HPDE6-E6E7 (cell line): ENCODE measurements around the gene MICAL2.

Experiments
- DNase-seq: peaks from one replicate; pipeline ENCODE4 v3.0.0; 2011; ENCODE audit warnings: missing footprints; ENCODE audit errors: extremely low spot score

Gene MICAL2

DNA sequence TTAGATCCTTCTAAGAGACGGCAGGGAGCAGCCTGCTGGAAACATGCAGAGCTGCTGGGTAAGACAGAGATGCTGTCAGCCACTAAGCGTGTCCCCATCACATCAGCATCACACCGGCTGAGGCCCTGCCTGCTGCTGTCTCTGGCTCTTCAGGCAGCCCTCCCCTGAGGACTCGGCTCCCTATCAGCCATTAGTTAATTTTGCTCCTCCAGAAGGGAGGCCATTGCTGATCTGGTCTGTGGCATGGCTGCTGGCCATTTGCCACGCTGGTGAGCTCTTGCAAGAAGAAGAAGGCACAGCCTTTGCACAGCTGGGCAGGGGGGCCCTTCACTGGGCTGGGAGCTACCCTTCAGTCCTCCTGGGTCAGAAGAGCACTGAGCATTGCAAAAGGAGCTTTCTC, 135.8 kb downstream of the MICAL2 start:
- DNase-seq = no peak

DNA sequence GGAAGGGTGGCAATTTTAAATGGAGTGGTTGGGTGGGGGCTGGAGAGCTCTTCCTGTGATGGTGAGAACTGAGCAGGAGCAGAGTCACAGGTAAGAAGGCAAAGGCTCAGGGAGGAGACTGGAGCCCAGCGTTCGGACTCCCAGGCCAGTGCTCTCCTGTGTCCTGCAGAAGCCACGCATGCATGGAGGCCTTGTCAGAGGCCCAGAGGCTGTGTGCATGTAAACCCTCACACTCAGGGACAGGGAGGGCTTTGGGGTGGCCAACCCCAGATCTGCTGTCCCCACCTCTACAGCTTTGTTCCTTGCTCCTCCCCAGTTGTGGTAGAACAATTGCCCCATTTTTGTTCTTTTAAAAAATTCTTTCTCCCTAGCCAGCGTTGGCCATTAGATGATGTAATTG, 136.6 kb downstream of the MICAL2 start:
- no peak for DNase-seq

DNA sequence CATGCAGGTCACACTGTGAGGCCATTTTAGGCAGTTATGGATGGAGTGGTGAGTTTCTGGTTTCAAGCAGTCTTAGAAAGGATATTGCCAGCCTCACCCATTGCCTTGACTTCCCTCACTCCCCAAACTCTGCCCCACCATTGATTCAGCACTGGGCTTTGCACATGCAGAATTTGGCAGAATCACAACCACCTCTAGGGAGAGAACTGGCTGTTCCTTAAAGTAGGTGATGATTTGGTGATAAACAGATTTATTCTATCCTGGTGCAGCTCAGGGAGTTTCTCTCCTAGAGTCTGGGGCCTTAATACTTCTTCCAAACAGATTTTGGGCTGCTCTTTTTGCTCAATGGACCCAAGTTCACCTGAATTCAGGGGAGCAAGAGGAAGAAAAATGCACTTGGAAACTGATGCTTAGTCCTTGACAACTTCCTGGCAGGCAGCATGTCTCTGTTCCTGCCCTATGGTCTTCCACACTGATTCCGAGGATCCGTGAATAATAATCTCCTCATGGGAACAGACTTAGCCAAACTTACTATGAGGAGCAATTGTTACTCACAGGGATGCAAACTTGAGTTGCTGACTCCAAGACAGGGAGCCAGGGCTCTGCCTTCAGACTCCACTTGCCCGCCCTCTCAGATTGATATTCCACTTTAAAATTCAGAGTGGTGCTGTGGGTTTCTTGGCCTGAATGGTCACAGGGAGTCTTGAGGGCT, 137.3 kb downstream of the MICAL2 start:
- no peak for DNase-seq

DNA sequence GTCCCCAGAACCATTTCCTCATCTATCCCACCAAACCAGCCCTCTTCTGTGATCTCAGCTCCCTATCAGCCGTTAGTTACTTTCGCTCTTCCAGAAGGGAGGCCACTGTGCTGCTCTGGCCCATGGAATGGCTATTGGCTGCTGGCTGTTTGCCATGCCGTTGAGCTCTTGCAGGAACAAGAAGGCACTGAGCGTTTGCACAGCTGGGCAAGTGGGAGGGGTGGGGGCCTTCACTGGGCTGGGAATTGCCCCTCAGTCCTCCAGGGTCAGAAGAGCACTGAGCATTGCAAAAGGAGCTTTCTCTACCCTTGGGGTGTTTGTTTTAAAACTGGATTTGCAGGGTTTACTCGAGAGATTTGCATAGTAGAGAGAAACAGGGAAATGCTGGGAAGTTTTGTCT, 137.9 kb downstream of the MICAL2 start:
- peak; percentile 15 for DNase-seq

DNA sequence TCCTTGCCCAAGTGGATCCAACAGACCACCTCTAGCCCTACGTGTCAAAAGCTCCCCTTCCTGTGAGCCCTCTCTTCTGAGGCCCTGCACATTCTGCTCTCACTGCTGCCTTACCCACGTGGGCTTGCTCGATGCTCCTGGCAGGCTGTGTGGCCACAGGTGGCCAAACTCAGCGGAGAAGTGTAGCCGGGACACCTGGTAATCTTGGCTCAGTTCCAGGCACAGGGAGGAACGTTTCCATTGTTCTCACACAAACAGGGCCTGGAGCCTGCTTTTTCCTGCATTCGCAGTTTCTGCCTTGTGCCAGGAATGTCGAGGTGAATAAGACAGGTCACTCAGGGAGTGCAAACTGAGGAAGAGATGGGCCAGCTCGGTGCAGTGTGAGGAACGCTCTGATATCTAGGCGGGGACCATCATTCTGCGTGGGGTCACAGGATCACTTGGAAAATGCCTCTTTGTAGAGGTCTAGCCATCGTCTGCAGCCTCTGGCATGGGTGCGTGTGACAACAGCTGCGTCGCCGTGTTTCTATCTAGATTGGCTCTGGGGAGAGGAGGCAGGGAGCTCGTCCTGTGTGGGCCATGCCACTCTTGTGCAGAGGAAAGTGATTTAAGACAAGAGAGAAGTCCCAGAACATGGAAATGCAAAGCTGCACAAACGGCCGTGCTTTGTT, 139.3 kb downstream of the MICAL2 start:
- DNase-seq = no peak

DNA sequence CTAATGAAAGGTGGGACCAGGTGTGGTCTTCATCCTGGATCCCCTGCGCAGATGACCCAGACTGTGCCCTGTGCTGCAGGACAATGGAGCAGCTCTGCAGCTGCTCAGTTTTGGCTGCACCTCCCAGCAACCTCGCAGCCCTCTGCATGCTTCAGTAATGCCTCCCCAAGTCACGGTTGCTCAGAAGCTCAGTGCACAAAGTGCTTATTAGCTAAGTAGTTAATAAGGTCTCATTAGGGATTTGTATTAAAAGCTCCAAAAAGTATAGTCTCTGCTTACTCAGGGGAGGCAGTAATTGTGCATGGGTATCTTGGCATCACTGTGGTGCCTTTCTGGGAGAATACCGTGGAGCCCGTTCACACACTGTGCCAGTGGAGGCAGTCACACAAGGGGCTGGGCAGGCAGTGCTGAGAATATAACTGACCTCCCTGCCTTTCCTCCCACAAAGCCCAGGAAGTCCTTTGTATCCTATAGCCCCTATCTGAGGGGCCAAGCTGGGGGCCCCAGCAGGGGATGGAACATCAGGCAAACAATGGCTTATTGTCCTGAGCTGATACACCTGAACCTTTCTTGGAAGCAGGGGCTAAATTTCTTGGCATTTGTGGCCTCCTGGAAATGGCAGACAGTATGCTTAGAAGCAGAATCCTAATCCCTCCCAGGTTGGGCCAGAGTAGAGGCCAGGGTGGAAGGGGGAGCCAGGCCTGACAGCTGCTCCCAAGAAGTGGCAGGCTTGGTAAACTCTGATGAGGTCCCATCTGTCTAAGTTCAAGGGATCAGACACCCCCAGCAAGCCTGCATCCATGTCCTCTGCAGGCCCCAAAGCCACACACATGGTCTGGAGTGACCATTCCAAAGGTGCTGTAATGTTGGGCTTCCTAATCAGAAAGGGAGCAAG, 141.5 kb downstream of the MICAL2 start:
- no peak for DNase-seq

DNA sequence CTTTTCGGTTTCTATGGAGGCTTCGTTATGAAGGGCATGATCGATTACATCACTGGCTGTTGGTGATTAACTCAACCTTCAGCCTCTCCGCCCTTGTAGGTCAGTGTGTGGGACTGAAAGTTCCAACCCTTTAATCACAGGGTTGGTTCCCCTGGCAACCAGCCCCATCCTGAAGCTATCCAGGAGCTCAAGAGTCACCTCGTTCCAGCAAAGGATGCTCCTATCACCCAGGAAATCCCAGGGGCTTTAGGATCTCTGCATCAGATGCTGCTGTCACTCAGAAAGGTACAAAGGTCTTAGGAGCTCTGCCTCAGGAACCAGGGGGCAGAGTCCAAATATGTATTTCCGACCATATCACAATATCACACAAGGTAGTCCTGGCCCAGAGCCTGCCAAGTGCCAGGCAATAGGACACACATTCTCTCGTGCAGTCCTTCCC, 143.5 kb downstream of the MICAL2 start:
- DNase-seq = no peak

DNA sequence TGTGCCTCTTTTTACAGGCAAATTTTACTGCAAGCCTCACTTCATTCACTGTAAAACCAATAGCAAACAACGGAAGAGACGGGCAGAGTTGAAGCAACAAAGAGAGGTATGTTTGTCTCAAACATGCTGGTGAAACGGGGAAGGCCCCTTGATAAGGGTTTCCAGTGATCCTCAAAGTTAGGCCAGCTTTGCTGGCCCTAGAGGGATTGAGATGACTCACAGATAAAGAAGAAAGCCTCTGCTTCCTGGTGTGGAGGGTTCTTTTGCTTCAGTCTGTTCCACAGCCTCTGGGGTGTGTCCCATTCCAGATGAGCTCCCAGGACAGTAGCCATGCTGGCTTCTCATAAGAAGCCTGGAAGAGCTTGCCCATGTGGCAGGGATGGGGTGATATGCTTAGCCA, 148.1 kb downstream of the MICAL2 start:
- peak; percentile 73 for DNase-seq

DNA sequence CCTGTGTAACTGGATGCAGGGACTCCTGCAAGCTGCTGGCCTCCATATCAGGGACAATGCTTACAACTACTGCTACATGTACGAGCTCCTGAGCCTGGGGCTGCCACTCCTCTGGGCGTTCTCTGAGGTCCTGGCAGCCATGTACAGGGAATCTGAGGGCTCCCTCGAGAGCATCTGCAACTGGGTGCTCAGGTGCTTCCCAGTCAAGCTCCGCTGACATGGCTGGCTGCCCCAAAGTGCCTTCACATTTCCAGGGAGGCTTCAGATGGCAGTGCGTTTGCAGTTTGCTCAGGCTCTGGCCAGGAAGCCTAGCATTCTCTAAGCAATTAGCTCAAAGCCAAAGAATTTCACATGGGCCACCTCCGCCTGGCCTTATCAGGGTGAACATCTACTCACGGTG, 149.6 kb downstream of the MICAL2 start:
- no peak for DNase-seq

DNA sequence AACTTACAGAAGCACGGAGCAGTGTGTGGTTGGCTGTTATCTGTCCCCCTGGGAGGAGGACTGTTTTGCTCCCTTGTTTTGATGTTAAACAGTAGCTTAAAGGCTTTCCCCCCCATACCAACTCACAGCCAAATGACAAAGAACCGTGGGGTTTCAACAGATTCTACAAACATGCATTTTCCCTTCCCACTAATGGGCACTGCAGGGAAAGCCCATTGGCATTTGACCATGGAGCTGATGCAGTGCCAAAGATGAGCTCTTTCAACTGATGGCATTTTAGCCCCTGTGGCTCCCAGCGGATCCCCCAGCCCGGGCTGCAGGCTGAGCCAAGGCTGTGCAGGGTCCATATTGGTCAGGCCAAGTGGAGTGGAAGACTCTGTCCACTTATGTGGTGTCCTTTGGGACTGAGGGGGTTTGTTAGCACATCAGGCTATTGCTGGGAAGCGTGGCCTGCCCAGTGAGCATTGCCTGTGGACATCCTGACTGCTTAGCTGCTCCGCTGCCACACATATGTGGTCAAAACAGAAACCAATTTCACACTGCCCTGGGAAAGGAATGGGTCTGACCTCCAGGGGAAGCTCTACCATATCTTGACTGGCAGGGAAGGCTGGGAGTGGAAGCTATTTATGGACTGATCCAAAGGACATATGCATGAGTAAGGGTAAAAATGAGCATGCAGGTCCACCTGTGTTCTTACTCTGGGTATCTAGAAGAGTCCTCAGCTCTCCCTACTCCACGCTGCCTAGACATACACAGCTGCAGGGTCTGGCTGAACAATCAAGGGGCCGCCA, 150.5 kb downstream of the MICAL2 start:
- no peak for DNase-seq

DNA sequence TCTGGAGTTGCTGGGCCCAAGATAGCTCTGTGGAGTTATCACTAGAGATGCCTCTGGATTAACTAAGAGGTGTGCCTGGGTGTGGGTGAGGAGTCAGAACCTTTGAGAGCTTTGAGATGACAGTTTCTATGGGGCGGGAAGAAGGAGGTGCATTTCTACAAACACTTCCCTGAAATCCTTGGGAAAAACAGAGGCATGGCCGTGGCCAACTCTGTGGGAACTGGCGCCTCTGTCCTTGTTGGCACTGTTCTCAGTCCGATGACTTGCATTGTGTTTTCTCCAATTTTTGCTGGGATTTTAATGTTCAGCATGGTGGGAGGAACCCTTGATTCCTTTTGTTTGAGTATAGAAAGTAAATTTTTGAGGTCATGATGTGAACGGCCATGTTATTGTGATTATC, 151.2 kb downstream of the MICAL2 start:
- no peak for DNase-seq

DNA sequence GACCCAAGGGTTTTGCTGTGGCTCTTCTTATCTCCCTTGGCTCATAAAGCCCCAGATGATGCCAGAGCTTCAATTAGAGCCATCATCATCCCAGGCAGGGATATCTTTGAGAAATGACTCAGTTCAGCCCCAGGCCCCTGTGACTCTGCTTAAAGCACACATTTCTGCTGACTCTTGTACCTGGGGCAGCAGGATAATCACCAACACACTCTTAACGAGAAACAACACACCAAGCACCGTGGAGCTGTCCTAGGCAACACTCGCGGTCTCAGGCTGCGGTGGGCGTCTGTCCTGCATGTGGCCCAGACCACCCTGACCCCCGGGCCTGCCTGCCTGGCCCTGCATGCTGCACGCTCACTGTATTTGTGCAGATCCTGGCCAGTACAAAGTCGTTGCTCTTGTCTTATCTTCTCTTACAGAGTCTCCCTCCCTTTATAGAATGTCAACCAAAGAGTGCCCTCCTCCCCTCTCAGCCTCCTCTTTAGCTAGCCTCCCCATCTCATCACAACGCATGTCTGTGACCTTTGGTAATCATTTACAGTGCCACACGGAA, 152.8 kb downstream of the MICAL2 start:
- no peak for DNase-seq

DNA sequence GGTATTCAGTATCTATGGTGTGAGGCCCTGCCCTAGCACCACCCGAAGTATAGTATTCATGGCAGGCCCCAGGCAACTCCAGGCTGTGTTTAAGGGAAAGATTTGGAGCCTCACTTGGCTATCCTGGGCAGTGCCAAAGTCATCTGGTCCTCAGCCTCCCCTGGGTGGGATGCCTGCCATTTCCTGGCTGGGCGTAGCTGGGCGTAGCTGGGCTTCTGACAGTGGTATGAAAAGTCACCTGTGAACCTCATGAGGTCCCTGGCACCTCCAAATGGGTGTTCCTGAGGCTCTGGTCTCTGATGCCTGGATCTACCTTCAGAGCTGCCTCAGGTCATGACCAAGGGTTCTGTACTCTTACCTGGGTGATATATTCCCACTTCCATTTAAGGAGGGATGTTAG, 154.0 kb downstream of the MICAL2 start:
- no peak for DNase-seq

DNA sequence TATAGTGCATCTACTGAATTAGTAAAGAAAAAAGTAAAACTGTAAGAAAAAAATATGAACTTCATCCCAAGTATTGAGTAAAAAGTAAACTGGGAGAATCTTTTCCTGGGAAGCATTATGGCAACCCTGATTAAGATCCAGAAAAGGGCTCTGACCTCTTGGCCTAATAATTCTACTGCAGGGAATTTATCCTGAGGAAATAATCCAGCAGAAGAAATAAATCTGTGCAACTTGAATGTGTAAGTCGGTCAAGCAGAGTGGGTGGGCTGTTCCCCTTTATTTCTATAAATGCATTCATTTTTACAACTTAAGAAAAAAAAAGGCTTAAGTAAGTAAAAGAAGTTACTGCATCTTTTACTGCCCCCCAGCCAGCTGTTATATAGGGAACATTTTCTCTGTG, 155.7 kb downstream of the MICAL2 start:
- no peak for DNase-seq

DNA sequence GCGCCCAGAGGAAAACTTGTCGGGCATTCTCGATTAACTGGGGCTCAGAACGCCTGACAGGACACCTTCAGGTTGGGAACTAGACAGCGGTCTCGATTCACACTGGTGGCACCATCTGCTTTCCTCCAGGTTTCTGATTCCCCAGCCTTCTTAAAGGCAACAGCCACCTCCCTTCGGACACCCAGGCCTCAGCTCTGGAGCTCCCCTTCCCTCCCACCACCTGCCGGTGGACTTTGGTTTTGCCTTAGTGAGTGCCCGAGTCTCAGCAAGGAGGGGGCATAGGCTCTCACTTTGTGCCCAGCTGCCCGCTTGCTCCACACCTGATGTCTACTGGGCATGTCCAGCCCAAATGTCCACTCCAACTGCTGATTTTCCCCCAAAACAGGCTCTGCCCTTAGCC, 156.6 kb downstream of the MICAL2 start:
- no peak for DNase-seq

DNA sequence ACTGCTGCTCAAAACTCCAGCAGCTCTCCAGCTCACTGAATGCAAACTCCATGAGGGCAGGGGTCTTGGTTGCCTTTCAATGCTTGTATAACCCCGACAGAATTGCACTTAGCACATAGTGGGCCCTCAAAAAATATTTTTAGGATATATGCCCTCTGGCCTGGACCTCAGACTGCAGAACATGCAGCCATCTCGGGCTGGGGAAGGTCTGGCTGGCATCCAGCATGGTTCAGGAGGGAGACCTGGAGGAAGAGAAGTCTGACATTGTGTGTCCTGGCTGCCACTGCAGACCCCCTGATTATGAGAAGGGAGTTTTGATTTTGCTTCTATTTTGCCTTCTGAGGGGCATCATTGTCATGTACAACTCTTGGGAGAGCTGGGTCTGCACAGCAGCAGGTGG, 157.5 kb downstream of the MICAL2 start:
- DNase-seq = no peak

DNA sequence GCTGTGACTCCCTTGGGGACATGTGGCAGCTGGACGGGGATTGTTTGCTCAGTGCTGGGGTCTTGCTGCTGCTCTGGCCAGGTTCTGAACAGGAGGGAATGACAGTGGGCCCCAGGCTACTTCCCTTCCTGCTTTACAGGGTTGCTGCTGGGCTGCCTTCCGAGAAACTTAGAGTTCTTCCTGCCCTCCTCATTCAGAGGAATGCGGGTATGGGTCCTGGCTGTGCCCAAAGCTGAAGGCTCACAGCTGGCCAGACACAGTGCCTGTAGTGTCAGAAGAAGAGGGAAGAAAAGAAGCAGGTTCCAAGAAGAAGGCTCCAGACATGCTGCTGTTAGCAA, 158.7 kb downstream of the MICAL2 start:
- DNase-seq = no peak

DNA sequence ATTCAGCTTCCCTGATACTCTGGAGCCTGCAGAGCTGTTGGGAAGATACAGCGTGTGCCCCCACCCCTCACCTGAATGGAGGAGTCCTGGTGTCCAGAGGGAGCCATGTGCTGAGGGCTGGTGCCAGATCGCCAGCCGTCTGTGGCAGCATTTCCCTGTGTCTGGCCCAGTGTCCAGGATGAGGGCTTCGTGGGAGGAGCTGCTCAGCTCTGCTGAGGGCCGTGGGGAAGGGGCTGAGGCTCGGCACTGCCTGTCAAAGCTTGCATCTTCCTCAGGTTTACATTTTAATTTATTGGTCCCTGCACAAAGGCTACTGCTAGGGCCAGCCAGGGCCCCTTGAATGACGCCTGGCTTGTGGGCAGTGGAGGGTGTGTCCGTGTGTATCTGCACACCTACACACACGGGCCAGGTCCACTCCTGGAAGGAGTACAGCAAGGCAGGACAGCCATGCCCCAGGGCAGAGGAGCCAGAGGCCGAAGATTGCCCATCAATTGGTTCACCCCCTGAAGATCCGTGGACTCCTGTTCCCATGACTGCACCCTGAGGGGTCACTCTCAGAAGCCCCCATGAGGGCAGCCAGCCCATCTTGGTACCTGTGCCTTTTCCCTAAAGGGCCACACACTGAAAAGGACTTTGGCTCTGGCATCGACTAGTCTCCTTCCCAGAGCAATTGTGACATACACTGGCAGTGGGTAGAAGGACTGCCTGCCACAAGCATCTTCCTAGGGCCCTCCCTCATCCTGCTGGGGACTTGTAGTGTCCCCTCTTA, 159.2 kb downstream of the MICAL2 start:
- DNase-seq = no peak

DNA sequence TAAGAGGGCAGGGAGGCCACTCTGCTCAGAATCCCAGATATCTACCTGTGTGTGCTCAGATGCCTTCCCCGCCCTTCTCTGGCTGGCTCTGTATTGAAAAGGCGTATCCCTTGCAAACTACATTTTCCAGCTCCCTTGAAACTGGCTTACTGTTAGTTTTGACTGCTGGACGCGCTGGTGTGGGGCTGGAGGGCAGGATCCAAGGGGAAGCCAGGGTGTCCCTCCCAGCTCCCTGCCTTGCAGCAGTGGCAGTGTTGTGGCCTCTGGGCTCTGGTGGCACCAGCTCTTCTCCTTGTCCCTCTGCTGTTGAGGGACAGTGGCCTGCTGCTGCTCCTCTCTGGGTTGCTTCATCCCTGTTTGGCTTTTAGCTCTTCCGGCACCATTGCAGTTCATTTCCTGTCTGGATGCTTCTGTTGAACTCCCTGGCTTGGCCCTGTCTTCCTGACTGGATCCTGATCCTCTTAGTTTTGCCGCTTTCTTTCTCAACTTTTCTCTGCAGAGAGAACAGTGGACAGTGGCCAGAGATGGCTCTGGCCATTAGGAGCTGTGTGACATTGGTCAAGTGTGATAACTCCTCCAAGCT, 159.9 kb downstream of the MICAL2 start:
- no peak for DNase-seq

DNA sequence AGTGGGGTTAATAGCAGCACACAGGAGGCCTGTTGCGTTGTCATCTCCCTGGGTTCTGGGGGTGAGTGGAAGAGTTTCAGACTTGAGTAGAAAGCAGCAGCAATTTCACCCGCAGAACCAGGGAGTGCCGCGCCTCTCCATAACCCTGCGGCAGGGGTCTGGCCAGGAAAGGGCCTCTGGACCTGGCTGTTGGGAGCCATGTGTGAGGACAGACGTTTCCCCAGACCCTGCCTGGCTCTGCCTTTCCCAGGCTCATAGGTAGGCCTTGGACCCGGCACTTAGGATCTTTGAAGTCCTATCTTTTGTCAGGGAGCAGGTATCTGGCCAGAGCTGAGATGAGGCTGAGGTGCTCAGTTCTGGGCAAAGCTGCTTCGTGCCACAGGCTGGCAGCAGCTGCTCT, 160.4 kb downstream of the MICAL2 start:
- DNase-seq = no peak

DNA sequence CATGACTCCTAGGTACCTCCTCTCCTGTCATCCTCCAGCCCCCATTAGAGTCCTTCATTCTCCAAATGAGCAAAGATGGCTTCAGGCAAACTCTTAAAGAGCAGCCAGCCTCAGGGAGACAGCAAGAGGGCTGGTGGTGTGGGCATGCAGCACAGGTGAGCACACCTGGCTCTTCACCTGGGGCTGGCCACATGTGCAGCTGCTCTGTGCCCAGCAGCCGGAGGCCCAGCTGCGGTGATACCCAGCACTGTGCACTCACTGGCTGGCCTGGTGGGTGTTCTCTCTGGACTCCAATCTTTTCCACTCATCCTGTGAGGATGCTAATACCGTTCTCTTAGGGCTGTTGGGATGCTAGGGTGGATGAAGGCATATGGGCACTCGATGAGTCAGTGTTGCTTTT, 160.9 kb downstream of the MICAL2 start:
- no peak for DNase-seq
